Measurements from ENCODE around the gene ZYX.
"Not testable (repeated sequence)": the region's sequence is repeated elsewhere in the genome, so short reads cannot be mapped to it uniquely, and the experiment has no call there.

ZYX gene

GRCh38 chr7:143413123-143413522 is 32.0 kb downstream of the ZYX start:
- TF ChIP-seq CTCF (IDR thresholded peaks at IDR 0.05; ENCODE audit: low read depth, low read length): no peak
- no peak overlapping the region for H3K4me3 ChIP-seq (replicated peaks in 1 of 2; ENCODE audit: low read depth in 2 of 2, low read length in 2 of 2)
- DNase-seq (ENCODE audit: low read depth in 2 of 2): no peak

GRCh38 chr7:143415209-143415608 is 34.1 kb downstream of the ZYX start:
- not testable (repeated sequence) for H3K4me3 ChIP-seq (replicated peaks in 1 of 2; ENCODE audit: low read depth in 2 of 2, low read length in 2 of 2)

GRCh38 chr7:143415742-143416397 is 34.7 kb downstream of the ZYX start:
- no peak for TF ChIP-seq CTCF (IDR thresholded peaks at IDR 0.05; ENCODE audit: low read depth, low read length)
- no peak overlapping the region for H3K4me3 ChIP-seq (replicated peaks in 1 of 2; ENCODE audit: low read depth in 2 of 2, low read length in 2 of 2)
- peak in 1 of 2 donors; percentile 80 for DNase-seq (ENCODE audit: low read depth in 2 of 2)

More at GRCh38 chr7:143415209-143415608, 34.1 kb downstream of the ZYX start:
- DNase-seq (ENCODE audit: low read depth in 2 of 2): not testable (repeated sequence)

- H3K4me3 ChIP-seq (replicated peaks in 1 of 2; ENCODE audit: low read depth in 2 of 2, low read length in 2 of 2): no peak overlapping the region
- DNase-seq (ENCODE audit: low read depth in 2 of 2): peak; percentile 71 to 77
- TF ChIP-seq CTCF (IDR thresholded peaks at IDR 0.05; ENCODE audit: low read depth, low read length): peak; percentile 67
Measured at GRCh38 chr7:143416565-143417149, 35.5 kb downstream of the ZYX start.

GRCh38 chr7:143417734-143418383 is 36.7 kb downstream of the ZYX start:
- TF ChIP-seq CTCF (IDR thresholded peaks at IDR 0.05; ENCODE audit: low read depth, low read length): no peak
- no peak overlapping the region for H3K4me3 ChIP-seq (replicated peaks in 1 of 2; ENCODE audit: low read depth in 2 of 2, low read length in 2 of 2)
- peak in 1 of 2 donors; percentile 60 for DNase-seq (ENCODE audit: low read depth in 2 of 2)

- no peak overlapping the region for H3K4me3 ChIP-seq (replicated peaks in 1 of 2; ENCODE audit: low read depth in 2 of 2, low read length in 2 of 2)
- no peak for DNase-seq (ENCODE audit: low read depth in 2 of 2)
- no peak for TF ChIP-seq CTCF (IDR thresholded peaks at IDR 0.05; ENCODE audit: low read depth, low read length)
Measured at GRCh38 chr7:143418681-143419458, 37.7 kb downstream of the ZYX start.

GRCh38 chr7:143419880-143420279 is 38.7 kb downstream of the ZYX start:
- TF ChIP-seq CTCF (IDR thresholded peaks at IDR 0.05; ENCODE audit: low read depth, low read length): no peak
- H3K4me3 ChIP-seq (replicated peaks in 1 of 2; ENCODE audit: low read depth in 2 of 2, low read length in 2 of 2): no peak overlapping the region
- DNase-seq (ENCODE audit: low read depth in 2 of 2): no peak

GRCh38 chr7:143420624-143421023 is 39.5 kb downstream of the ZYX start:
- not testable (repeated sequence) for H3K4me3 ChIP-seq (replicated peaks in 1 of 2; ENCODE audit: low read depth in 2 of 2, low read length in 2 of 2); DNase-seq (ENCODE audit: low read depth in 2 of 2)
